ENCODE data around the gene GRM8.
A peak's percentile ranks its signal among the peaks of the same experiment; 100 is the strongest.

GRM8 gene

DNA sequence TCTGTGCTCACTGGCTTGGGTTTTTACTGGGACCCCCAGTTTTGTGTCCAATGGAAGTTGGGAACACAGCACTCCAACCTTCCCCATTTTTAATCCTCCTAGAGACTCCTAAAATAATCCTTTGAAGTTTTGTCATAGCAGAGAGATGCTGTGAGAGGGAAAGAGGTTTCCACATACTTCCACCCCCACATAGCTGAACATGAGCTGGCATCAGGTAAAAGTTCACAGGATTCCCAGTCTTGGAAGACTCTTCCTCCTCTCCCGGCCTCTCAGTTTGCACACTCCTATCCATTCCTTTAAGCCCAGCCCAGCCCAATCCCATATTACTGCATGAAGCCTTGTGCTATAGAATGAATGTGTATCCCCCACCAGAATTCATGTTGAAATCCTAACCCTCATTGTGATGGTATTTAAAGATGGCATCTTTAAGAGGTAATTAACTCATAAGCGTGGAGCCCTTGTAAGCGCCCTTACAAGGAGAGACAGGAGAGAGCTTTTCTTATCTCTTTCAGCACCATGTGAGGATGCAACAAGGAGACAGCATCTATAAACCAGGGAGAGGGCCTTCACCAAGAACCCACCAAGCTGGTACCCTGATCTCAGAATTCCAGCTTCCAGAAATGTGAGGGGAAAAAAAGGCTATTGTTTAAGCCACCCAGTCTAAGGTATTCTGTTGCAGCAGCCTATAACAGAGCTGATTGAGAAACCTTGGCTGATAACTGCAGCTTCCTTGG is 22.4 kb downstream of the GRM8 start:
- DNase-seq = no peak

GRCh38 chr7:127226685-127227374 is 25.9 kb downstream of the GRM8 start:
- DNase-seq = no peak

DNA sequence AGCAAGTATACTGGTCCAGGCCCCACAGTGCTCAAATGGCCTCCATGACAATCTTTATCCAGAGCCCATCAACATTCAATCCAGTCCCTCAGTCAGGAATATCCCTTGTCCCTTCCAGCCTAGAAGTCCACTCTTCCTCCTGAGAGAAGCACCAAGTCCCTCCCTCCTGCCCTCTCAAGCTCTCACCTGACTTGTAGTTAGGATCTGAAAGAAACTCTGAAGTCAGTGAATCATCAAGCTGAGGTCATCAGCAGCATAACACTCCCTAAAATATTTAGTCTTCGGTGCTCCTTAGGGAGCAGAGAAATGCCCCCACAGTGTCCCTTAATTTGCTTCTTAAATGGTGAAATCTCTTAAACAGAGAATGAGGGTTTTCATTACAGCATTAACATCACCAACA is 31.0 kb downstream of the GRM8 start:
- DNase-seq = no peak

- DNase-seq = no peak
Observed at GRCh38 chr7:127214956-127215718, 37.6 kb downstream of the GRM8 start.

GRCh38 chr7:127209886-127210285 is 42.9 kb downstream of the GRM8 start:
- no peak for DNase-seq

DNA sequence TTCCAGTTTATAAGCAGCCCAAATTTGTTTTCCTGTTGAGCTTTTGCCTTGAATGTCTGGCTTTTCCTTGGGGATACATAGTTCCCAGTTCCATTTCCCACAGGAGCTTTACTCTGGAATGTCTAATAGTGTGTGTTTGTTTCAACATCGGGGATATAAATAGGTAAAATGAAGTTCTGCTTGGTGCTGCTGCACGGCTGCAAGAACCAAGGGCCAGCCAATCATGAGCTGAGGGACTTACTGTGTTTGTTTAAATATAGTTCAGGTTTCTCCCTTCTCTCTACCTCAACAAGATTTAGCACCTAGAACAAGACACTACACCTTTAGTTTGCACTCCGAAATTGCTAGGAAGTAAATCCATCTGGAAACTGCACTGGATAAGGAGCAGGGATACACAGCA is 43.9 kb downstream of the GRM8 start:
- DNase-seq = no peak

DNA sequence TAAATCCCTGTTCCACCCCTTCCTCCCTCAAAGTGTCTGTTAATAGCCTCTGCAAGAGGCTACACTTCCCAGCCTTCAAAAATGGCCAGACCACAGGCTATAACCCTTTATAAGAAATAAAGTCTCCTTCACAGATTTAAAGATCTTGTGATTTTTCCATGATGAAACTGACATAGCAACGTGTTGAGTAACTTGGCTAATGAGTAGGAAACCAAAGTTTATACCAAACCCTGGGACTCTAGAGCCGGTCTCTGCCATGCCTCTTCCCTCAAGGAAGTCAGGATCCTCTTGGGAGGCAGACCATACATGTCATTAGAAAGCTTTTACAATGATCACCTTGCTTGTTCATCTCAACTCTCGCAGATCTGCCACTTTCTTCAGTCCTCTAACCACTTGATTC is 44.4 kb downstream of the GRM8 start:
- DNase-seq = no peak

DNA sequence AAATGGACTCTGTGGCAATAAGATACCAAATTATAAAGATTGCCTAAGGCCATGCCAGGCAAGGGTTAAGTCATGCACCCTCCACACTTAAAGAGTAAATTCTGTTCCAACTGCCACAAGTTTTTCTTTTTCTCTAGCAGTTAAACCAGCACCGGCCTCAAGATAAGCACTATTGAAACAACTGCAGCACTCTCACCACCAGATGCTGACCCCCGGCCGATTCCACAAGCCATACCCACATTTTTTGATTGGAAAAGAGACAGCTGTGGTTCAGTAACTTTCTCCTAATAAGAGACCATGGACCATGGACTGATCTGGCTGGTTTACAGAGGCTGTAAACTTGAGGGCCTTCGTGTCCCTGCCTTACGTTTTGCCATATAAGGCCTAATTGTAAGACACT is 44.9 kb downstream of the GRM8 start:
- no peak for DNase-seq

- no peak for DNase-seq
Observed at GRCh38 chr7:127207230-127207629, 45.5 kb downstream of the GRM8 start.

GRCh38 chr7:127194571-127194970 is 58.2 kb downstream of the GRM8 start:
- DNase-seq = no peak

GRCh38 chr7:127189886-127190285 is 62.9 kb downstream of the GRM8 start:
- DNase-seq = no peak

GRCh38 chr7:127189074-127189473 is 63.7 kb downstream of the GRM8 start:
- DNase-seq = no peak

GRCh38 chr7:127187740-127188139 is 65.0 kb downstream of the GRM8 start:
- DNase-seq = no peak

DNA sequence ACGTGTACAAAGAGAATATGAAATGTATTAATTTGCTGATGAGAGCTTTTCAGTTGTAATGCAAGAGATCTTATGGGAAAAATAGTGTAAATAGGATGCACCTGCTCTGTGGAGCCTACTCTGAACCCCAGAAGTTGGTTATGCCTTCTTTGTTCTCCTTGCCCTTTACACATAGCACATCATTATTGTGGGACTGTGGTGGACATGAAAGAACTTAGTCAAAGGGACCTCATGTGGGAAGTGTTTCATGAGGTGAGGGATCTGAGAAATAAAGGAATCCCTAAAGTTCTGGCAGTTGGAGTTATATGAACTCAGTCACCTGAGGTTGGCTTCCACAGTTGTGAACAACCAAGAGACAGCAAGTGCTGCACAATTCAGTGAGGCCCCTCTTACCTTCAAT is 66.1 kb downstream of the GRM8 start:
- no peak for DNase-seq

GRCh38 chr7:127177156-127177555 is 75.6 kb downstream of the GRM8 start:
- DNase-seq = no peak

GRCh38 chr7:127162366-127162765 is 90.4 kb downstream of the GRM8 start:
- no peak for DNase-seq

DNA sequence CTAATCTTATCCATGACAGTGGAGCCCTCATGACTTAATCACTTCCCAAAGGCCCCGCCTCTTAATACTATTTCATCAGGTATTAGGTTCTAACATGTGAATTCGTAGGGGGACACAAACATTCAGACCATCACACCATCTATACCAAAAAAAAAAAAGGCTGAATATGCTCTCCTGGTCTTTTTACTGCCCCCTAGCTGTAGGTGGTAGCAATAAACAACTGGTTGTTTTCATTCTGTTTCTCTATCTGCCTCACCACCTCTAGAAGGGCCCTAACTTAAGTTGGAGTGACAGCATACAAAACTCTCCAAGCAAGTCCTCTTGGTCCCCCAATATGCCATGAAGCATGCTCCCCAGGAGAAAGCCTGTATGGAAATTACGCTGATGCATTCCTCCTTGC is 94.1 kb downstream of the GRM8 start:
- peak; percentile 5 for DNase-seq

GRCh38 chr7:127154958-127155357 is 97.8 kb downstream of the GRM8 start:
- DNase-seq = no peak

- DNase-seq = no peak
Observed at GRCh38 chr7:127154101-127154500, 98.6 kb downstream of the GRM8 start.

GRCh38 chr7:127153315-127153714 is 99.4 kb downstream of the GRM8 start:
- no peak for DNase-seq

- DNase-seq = no peak
Observed at GRCh38 chr7:127152423-127152822, 100.3 kb downstream of the GRM8 start.

GRCh38 chr7:127151379-127151778 is 101.4 kb downstream of the GRM8 start:
- DNase-seq = no peak

GRCh38 chr7:127150543-127150942 is 102.2 kb downstream of the GRM8 start:
- DNase-seq = no peak
